KOPT-K1 (cell line): ENCODE measurements around the gene FURIN.

Experiments used
- H3K27ac ChIP-seq: fragments of 200-600 bp; sonication (generic); 2 replicates; pipeline ENCODE4 v1.5.1; 2016; ENCODE audit warnings: antibody characterized with exemption, mild to moderate bottlenecking, low read depth, low read length; ENCODE audit not compliant: poor library complexity, severe bottlenecking
- H3K36me3 ChIP-seq: fragments of 200-600 bp; sonication (generic); 2 replicates; pipeline ENCODE4 v1.5.1; 2017; ENCODE audit warnings: antibody characterized with exemption, mild to moderate bottlenecking, low read length, moderate library complexity; ENCODE audit not compliant: insufficient read depth
- H3K9me3 ChIP-seq: fragments of 200-600 bp; sonication (generic); 2 replicates; pipeline ENCODE4 v1.5.1; 2017; ENCODE audit warnings: antibody characterized with exemption, low read length, mild to moderate bottlenecking; ENCODE audit not compliant: insufficient read depth, poor library complexity, severe bottlenecking

FURIN gene

DNA sequence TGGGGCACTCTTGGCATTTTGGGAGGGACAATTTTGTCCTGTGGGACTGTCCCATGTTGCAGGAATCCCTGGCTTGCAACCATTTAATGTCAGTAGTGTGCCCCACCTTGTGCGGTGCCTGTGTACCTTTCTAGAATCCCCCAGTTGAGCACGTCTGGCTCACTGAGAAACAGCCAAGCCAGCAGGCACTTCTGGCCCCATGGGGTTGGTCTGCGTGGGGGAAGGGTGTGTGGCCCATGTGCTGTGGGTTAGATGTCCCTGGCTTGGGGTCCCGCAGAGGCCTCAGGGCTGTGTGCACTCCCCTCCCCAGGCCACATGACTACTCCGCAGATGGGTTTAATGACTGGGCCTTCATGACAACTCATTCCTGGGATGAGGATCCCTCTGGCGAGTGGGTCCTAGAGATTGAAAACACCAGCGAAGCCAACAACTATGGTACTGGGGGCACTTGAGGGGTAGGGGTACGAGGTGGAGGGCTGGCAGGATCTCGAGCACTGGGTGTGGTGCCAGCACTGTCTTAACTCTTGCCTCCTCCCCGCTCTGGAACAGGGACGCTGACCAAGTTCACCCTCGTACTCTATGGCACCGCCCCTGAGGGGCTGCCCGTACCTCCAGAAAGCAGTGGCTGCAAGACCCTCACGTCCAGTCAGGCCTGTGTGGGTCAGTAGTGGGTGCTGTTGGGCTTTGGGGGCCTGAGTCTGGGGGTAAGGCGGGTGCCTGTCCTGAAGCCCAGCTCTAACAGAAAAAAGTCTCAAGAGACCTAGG is 12.2 kb downstream of the FURIN start:
- Histone ChIP-seq H3K27ac (no peak overlapping the region), H3K36me3 (peaks cover 21% of the 10 kb centered on the region; the same call in 1 of the 2 replicates), H3K9me3 (no peaks in the 10 kb centered on the region)

DNA sequence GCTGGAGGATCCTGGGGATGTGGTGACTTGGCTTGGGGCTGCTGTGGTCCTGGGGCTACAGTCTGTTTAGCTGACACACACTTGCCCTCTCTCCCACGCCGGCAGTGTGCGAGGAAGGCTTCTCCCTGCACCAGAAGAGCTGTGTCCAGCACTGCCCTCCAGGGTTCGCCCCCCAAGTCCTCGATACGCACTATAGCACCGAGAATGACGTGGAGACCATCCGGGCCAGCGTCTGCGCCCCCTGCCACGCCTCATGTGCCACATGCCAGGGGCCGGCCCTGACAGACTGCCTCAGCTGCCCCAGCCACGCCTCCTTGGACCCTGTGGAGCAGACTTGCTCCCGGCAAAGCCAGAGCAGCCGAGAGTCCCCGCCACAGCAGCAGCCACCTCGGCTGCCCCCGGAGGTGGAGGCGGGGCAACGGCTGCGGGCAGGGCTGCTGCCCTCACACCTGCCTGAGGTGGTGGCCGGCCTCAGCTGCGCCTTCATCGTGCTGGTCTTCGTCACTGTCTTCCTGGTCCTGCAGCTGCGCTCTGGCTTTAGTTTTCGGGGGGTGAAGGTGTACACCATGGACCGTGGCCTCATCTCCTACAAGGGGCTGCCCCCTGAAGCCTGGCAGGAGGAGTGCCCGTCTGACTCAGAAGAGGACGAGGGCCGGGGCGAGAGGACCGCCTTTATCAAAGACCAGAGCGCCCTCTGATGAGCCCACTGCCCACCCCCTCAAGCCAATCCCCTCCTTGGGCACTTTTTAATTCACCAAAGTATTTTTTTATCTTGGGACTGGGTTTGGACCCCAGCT is 13.0 kb downstream of the FURIN start:
- no peak overlapping the region for H3K27ac ChIP-seq
- peaks cover 21% of the 10 kb centered on the region; the same call in 1 of the 2 replicates for H3K36me3 ChIP-seq
- no peaks in the 10 kb centered on the region for H3K9me3 ChIP-seq

DNA sequence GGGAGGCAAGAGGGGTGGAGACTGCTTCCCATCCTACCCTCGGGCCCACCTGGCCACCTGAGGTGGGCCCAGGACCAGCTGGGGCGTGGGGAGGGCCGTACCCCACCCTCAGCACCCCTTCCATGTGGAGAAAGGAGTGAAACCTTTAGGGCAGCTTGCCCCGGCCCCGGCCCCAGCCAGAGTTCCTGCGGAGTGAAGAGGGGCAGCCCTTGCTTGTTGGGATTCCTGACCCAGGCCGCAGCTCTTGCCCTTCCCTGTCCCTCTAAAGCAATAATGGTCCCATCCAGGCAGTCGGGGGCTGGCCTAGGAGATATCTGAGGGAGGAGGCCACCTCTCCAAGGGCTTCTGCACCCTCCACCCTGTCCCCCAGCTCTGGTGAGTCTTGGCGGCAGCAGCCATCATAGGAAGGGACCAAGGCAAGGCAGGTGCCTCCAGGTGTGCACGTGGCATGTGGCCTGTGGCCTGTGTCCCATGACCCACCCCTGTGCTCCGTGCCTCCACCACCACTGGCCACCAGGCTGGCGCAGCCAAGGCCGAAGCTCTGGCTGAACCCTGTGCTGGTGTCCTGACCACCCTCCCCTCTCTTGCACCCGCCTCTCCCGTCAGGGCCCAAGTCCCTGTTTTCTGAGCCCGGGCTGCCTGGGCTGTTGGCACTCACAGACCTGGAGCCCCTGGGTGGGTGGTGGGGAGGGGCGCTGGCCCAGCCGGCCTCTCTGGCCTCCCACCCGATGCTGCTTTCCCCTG is 13.8 kb downstream of the FURIN start:
- Histone ChIP-seq H3K27ac (no peak overlapping the region), H3K9me3 (no peaks in the 10 kb centered on the region), H3K36me3 (peaks cover 21% of the 10 kb centered on the region; the same call in 1 of the 2 replicates)

DNA sequence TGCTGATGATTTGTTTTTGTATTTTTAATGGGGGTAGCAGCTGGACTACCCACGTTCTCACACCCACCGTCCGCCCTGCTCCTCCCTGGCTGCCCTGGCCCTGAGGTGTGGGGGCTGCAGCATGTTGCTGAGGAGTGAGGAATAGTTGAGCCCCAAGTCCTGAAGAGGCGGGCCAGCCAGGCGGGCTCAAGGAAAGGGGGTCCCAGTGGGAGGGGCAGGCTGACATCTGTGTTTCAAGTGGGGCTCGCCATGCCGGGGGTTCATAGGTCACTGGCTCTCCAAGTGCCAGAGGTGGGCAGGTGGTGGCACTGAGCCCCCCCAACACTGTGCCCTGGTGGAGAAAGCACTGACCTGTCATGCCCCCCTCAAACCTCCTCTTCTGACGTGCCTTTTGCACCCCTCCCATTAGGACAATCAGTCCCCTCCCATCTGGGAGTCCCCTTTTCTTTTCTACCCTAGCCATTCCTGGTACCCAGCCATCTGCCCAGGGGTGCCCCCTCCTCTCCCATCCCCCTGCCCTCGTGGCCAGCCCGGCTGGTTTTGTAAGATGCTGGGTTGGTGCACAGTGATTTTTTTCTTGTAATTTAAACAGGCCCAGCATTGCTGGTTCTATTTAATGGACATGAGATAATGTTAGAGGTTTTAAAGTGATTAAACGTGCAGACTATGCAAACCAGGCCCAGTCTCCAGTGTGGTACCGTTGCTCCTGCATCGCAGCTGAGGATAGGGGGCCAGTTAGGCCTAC is 14.6 kb downstream of the FURIN start:
- Histone ChIP-seq H3K27ac (no peak overlapping the region), H3K36me3 (peaks cover 21% of the 10 kb centered on the region; the same call in 1 of the 2 replicates)

DNA sequence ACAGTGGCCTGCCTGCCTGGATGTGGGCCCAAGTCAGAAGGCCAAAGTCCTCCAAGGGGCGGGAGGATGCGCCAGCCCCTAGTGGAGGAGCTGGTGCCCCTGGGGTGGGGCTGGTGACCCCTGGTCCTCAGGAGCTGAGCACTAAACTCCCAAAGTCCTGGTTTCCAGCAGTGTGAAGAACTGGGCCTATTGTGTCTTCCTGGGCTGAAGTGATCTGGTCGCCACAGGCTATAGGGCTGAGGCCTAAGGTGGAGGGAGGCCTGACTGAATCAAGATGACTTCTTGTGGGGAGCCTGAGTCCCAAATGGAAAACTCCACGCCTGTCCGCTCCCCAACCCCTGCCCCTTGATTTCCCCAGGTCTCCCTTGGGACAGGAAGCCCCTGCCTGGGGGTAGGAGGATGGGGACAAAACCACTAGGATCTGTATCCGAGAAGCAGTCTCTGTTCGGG is 15.2 kb downstream of the FURIN start:
- H3K27ac ChIP-seq, result no peak overlapping the region
- peaks cover 21% of the 10 kb centered on the region; the same call in 1 of the 2 replicates for H3K36me3 ChIP-seq
- H3K9me3 ChIP-seq, result no peaks in the 10 kb centered on the region

More for the DNA sequence above, 14.6 kb downstream of the FURIN start:
- no peaks in the 10 kb centered on the region for H3K9me3 ChIP-seq

DNA sequence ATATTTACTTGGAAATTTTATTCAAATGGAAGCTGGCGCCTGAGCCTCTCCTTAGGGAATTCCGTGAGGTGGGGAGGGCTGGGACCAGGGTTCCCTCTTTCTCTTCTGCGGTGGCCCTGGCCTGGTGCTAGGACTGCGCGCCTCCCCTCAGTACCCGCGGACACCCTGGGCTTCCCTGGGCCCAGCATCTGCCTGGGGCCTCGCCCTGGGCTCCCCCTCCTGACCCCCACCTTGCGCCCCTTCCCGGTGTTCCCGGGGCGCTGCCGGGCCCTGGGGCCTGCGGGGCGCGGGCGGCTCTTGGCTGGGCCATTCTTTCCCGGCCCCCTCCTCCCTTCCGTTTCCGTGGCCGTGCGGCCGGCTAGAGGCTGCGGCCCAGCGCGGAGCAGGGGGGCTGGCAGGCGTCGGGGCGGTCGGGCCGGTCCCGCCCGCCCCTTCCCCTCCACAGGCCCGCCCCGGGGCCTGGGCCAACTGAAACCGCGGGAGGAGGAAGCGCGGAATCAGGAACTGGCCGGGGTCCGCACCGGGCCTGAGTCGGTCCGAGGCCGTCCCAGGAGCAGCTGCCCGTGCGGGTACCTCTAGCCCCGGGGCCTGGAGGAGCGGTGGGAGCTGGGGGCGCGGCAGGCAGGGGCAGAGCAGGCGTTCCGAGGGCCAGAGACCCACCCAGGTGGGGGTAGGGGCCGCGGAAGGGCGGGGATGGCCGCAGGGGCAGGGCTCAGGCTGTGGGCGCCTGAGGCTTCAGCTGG is 15.8 kb downstream of the FURIN start, which contains the start of gene FES:
TSS of gene FES (plus strand) at position 529 of the 743 bp plus-strand sequence. CDS start 542 bp downstream, outside the sequence.
- Histone ChIP-seq H3K9me3 (no peaks in the 10 kb centered on the region), H3K27ac (no peak within 1 kb of the TSS), H3K36me3 (peaks cover 18% of the 10 kb centered on the region; the same call in 1 of the 2 replicates)

DNA sequence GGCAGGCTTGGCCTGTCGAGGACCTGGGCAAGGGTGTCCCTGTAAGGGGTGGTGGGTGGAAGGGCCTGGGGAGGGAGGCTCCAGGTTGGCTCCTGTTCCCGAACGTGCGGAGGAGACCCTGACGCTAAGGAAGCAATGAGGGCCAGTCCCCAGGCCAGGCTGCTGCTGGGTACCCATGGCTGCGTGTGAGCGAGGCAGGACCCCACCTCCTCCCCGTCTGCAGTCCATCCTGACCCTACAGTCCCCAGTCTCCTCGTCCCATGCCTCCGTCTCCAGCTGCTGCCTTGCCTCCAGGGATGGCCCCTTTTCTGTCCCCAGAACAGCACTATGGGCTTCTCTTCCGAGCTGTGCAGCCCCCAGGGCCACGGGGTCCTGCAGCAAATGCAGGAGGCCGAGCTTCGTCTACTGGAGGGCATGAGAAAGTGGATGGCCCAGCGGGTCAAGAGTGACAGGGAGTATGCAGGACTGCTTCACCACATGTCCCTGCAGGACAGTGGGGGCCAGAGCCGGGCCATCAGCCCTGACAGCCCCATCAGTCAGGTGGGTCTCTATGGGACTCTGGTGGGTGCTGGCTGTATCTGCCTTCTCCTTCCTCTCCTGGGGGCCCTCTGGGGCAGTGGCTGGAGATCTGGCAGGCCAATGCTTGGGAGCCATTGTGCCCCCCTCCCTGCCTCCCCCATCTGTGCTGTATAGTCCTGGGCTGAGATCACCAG is 16.5 kb downstream of the FURIN start:
- Histone ChIP-seq H3K9me3 (no peaks in the 10 kb centered on the region), H3K27ac (no peak overlapping the region), H3K36me3 (peaks cover 13% of the 10 kb centered on the region; the same call in 1 of the 2 replicates)

DNA sequence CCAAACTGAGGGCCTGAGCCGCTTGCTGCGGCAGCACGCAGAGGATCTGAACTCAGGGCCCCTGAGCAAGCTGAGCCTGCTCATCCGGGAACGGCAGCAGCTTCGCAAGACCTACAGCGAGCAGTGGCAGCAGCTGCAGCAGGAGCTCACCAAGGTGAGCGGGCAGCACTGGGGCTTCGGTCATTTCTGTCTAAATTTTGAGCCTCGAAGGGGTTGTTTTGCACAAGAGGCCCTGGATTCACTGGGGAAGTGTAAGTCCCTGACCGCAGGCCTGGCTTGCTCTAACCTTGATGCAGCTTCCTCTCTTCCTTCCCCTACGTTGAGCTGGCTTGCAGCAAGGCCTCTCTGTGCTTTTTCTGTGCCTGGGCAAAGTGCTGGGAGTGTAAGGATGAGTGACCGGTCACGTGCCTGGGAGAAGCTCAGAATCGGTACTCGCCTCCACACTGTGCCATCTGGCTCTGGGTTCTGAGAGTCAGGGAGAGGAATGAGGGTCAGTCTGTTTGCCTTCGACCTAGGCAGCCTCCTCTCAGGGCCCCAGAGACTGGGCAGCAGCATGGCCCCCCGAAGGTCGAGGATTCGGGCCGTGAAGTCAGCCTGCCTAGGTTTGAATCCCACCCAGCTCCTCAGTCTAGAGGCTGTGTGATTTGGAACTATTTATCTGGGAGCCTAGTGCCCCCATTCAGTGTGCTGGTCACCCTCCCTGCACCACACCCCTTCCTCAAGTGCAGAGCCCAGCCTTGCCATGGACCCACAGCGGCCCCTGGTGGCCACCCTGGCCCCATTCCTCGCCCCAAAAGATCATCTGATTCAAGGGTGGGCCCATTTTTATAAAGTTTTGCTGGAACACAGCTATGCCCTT is 17.3 kb downstream of the FURIN start:
- Histone ChIP-seq H3K27ac (no peak overlapping the region), H3K9me3 (no peaks in the 10 kb centered on the region), H3K36me3 (peaks cover 5% of the 10 kb centered on the region; the same call in 1 of the 2 replicates)

DNA sequence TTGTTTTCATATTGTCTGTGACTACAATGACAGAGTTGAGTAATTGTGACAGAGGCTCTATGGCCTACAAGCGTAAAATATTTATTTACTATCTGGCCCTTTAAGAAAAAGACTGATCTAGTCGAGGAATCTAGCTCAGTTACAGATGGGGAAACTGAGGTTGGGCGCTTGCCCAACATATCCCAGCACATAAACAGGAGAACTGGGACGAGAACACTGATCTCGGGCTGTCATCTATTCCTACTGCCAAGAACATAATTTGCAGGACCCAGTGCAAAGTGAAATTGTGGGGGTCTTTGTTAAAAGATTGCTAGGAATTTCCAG is 17.9 kb downstream of the FURIN start:
- H3K36me3 ChIP-seq, result no peaks in the 10 kb centered on the region
- H3K27ac ChIP-seq, result no peak overlapping the region
- H3K9me3 ChIP-seq, result no peaks in the 10 kb centered on the region

DNA sequence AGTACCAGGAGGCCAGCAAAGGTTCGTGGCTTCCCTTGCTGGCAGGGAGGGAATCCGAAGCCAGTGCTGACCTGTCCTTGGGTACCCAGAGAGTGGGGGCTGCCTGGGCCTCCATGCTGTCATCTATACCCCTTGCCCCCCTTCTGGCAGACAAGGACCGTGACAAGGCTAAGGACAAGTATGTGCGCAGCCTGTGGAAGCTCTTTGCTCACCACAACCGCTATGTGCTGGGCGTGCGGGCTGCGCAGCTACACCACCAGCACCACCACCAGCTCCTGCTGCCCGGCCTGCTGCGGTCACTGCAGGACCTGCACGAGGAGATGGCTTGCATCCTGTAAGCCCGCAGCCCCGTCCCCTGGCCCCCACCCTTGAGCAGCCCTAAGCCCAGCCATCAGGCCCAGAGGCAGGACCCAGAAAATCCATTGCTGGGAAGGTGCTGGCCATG is 18.7 kb downstream of the FURIN start:
- no peak overlapping the region for H3K27ac ChIP-seq

DNA sequence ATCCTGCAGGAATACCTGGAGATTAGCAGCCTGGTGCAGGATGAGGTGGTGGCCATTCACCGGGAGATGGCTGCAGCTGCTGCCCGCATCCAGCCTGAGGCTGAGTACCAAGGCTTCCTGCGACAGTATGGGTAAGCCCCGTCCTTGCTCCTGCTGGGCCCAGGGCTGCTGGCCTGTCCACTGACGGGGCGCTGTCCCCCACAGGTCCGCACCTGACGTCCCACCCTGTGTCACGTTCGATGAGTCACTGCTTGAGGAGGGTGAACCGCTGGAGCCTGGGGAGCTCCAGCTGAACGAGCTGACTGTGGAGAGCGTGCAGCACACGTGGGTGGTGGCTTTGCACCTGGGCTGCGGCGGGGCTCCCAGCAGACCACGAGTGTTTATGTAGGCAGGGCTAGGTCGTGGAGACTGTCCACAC is 20.9 kb downstream of the FURIN start:
- Histone ChIP-seq H3K9me3 (no peaks in the 10 kb centered on the region), H3K36me3 (no peaks in the 10 kb centered on the region), H3K27ac (no peak overlapping the region)

More for the DNA sequence above, 18.7 kb downstream of the FURIN start:
- Histone ChIP-seq H3K36me3 (no peaks in the 10 kb centered on the region), H3K9me3 (no peaks in the 10 kb centered on the region)

DNA sequence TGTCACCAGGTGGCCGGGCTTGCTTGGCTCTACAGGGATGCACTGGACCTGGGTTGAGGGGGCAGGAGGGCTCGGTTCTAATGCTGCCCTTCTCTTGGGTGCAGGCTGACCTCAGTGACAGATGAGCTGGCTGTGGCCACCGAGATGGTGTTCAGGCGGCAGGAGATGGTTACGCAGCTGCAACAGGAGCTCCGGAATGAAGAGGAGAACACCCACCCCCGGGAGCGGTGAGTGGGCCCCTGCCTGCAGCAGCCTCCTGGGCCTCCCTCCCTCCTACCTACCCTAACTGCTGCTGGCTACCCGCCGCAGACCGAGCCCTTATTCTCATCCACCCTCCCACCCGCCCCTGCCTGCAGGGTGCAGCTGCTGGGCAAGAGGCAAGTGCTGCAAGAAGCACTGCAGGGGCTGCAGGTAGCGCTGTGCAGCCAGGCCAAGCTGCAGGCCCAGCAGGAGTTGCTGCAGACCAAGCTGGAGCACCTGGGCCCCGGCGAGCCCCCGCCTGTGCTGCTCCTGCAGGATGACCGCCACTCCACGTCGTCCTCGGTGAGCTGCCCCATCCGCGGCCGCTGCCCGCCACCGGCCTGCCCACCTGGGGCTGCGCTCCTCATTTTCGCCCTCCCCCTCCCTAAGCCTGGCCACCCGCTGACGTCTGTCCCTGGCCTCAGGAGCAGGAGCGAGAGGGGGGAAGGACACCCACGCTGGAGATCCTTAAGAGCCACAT is 21.5 kb downstream of the FURIN start:
- H3K27ac ChIP-seq, result no peak overlapping the region
- H3K9me3 ChIP-seq, result no peaks in the 10 kb centered on the region
- H3K36me3 ChIP-seq, result no peaks in the 10 kb centered on the region
